ENCODE data around the gene DCAF4. TPM values are rescaled to one million over a fixed set of nuclear protein-coding genes. Genes with fewer than 3 reads are reported as not detected.

DCAF4 gene
- total and polyA plus RNA-seq, 2 experiments from 2014 or later = 11.0 to 23.2 TPM

DNA sequence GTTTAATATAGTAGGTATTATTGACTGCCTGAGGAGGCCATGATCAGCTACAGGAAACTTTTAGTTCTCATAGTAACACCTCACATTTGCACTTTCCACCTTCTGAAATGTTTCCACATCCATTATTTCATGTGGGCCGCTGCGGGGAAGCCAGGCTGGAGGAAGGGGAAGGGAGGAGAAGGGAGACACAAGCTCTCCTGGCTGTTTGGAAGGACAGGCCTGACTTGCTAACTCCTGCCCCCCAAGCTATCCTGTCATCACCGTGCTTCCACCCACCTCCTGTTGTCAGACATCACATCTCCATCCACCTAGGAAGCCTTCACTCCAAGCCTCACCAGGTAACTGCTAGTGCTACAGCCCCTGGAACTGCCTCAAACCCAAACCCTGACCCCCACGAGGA lies 41.9 kb upstream of the DCAF4 start:
- H3K27me3 ChIP-seq = no peaks in the 10 kb centered on the region
- H3K9me3 ChIP-seq (ENCODE audit: low read depth) = no peaks in the 10 kb centered on the region
- DNase-seq (ENCODE audit: low read depth in 1 of 2, low spot score in 1 of 2) = no peak
- TF ChIP-seq, protein P1, sequence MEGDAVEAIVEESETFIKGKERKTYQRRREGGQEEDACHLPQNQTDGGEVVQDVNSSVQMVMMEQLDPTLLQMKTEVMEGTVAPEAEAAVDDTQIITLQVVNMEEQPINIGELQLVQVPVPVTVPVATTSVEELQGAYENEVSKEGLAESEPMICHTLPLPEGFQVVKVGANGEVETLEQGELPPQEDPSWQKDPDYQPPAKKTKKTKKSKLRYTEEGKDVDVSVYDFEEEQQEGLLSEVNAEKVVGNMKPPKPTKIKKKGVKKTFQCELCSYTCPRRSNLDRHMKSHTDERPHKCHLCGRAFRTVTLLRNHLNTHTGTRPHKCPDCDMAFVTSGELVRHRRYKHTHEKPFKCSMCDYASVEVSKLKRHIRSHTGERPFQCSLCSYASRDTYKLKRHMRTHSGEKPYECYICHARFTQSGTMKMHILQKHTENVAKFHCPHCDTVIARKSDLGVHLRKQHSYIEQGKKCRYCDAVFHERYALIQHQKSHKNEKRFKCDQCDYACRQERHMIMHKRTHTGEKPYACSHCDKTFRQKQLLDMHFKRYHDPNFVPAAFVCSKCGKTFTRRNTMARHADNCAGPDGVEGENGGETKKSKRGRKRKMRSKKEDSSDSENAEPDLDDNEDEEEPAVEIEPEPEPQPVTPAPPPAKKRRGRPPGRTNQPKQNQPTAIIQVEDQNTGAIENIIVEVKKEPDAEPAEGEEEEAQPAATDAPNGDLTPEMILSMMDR (IDR thresholded peaks at IDR 0.05; ENCODE audit: low read depth, low read length) = no peak
- peaks cover 54% of the 10 kb centered on the region for H3K4me1 ChIP-seq (ENCODE audit: low read depth)
- H3K27ac ChIP-seq = peak overlapping the region; percentile 50
- H3K4me3 ChIP-seq = no peak overlapping the region
- no peaks in the 10 kb centered on the region for H3K36me3 ChIP-seq

DNA sequence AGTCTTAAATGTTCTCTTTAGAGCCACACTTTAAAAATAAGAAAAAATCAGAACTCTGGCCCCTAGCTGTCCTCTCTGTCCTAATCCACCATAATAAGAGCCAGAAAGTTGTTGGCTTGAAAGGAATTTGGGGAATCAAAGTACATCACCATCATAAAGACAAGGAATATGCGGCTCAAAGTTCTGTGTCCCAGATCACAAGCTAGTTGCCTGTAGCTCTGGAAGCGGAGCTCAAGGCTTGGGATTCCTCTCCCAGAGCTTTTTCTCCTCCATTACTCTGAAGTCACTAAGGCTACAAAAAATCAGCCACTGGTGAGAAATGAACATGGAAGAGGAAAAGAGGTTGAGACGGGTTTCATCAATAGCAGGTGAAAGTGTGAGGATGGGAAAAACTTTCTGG lies 38.8 kb upstream of the DCAF4 start:
- H3K4me1 ChIP-seq (ENCODE audit: low read depth) = peaks cover 54% of the 10 kb centered on the region
- H3K9me3 ChIP-seq (ENCODE audit: low read depth) = no peaks in the 10 kb centered on the region
- H3K36me3 ChIP-seq = no peaks in the 10 kb centered on the region
- H3K27me3 ChIP-seq = peaks cover 3% of the 10 kb centered on the region
- no peak overlapping the region for H3K4me3 ChIP-seq
- TF ChIP-seq, protein P1 (IDR thresholded peaks at IDR 0.05; ENCODE audit: low read depth, low read length) = no peak
- peak overlapping the region; percentile 99 for H3K27ac ChIP-seq
- no peak for DNase-seq (ENCODE audit: low read depth in 1 of 2, low spot score in 1 of 2)

DNA sequence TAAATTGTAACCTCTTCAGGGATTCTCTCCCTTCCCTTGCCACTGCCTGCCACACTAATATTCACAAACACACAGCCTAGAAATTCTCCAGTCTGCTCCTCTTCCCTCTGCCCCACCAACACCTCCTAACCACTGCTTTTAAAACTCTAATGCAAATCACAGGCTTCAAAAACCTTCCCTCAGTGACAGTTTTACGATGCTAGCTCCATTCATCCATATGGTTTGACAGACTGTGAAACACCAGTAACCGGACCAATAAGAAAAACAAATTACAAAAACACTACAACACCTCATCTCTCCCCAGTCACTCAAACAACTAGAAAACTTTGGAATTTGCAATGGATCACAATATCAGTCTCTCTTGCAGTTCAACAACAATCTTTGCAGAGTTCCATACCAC lies 38.1 kb upstream of the DCAF4 start:
- TF ChIP-seq, protein P1 (IDR thresholded peaks at IDR 0.05; ENCODE audit: low read depth, low read length) = no peak
- DNase-seq (ENCODE audit: low read depth in 1 of 2, low spot score in 1 of 2) = no peak

DNA sequence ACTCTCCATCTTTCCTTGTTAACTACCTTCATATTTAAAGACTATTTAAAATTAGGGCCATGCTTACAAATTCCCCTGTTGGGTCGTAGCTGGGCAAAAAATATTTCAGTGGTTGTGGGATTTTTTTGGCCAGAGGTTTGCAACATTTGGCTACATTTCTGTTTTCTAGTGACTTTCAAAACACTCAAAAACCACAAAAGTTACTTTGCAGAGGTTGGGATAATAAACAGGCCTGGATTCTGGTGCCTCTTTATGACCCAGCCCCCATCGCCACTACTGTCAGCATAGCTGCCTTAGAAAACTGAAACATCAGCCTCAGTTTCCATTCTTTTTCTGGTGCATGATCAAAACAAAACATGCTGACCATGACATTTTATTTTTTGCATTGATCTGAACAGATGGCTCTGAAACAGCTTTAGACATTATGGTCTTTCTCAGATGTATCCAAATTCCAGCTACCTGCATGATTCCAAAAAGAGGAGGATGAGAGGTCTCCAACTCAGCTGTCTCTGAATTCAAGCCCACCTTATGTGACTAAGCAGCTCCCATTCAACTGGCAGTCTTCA lies 37.5 kb upstream of the DCAF4 start:
- H3K4me1 ChIP-seq (ENCODE audit: low read depth) = peaks cover 43% of the 10 kb centered on the region

More for the DNA sequence above, 38.1 kb upstream of the DCAF4 start:
- Histone ChIP-seq H3K4me3 (no peak overlapping the region), H3K4me1 (ENCODE audit: low read depth) (peaks cover 47% of the 10 kb centered on the region), H3K27ac (peak overlapping the region; percentile 99), H3K9me3 (ENCODE audit: low read depth) (no peaks in the 10 kb centered on the region), H3K27me3 (peaks cover 3% of the 10 kb centered on the region), H3K36me3 (no peaks in the 10 kb centered on the region)

DNA sequence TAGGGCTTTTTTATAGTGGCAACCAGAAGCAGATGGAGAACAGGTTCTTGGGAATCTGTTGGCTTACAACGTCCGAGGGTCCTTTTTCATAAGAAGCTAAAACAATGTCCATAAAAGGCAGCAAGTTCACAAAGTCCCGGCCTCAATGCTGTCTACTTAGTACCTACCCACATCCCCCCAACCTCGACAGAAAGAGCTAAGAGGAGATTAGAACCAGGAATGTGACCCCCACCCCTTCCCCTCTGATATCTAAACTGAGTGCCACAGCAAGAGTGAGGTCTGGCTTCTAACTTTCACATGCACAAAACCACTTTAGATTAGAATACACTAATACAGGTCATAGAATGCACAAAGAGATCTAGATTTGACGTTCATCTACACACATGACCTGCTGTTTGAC lies 36.9 kb upstream of the DCAF4 start:
- DNase-seq (ENCODE audit: low read depth in 1 of 2, low spot score in 1 of 2) = peak in 1 of 2 donors; percentile 94
- peaks cover 37% of the 10 kb centered on the region for H3K4me1 ChIP-seq (ENCODE audit: low read depth)
- H3K9me3 ChIP-seq (ENCODE audit: low read depth) = no peaks in the 10 kb centered on the region
- H3K4me3 ChIP-seq = no peak overlapping the region
- H3K36me3 ChIP-seq = no peaks in the 10 kb centered on the region
- H3K27ac ChIP-seq = peak overlapping the region; percentile 99
- H3K27me3 ChIP-seq = peaks cover 3% of the 10 kb centered on the region
- TF ChIP-seq, protein P1 (IDR thresholded peaks at IDR 0.05; ENCODE audit: low read depth, low read length) = no peak

More for the DNA sequence above, 37.5 kb upstream of the DCAF4 start:
- no peak for DNase-seq (ENCODE audit: low read depth in 1 of 2, low spot score in 1 of 2)
- H3K36me3 ChIP-seq = no peaks in the 10 kb centered on the region
- peak overlapping the region; percentile 99 for H3K27ac ChIP-seq
- H3K27me3 ChIP-seq = peaks cover 3% of the 10 kb centered on the region
- H3K9me3 ChIP-seq (ENCODE audit: low read depth) = no peaks in the 10 kb centered on the region
- TF ChIP-seq, protein P1 (IDR thresholded peaks at IDR 0.05; ENCODE audit: low read depth, low read length) = no peak
- no peak overlapping the region for H3K4me3 ChIP-seq
